ENCODE data around the gene SPTLC3. TPM values are rescaled to one million over a fixed set of nuclear protein-coding genes. Genes with fewer than 3 reads are reported as not detected.

The SPTLC3 gene
- total and polyA plus RNA-seq, 2 of the 13 experiments (the other 11 are each of a cell fraction or from before 2014, with no cell fraction given): 20.5 to 95.6 TPM

- TF ChIP-seq NONO (IDR thresholded peaks at IDR 0.05) (no peak), NONO (CRISPR knock-in tag; conservative IDR thresholded peaks at IDR 0.05) (no peak), THRA (CRISPR knock-in tag; IDR thresholded peaks at IDR 0.05; ENCODE audit: borderline replicate concordance) (peak; percentile 67; the same call in 1 of the 2 replicates), ZBTB33 (CRISPR knock-in tag; IDR thresholded peaks at IDR 0.05) (peak; percentile 43; the same call in 1 of the 2 replicates), HNF1A (IDR thresholded peaks at IDR 0.05; ENCODE audit: low read depth) (peak; percentile 68; the same call in 1 of the 2 replicates), HNF1A (CRISPR knock-in tag; IDR thresholded peaks at IDR 0.05; ENCODE audit: borderline replicate concordance) (peak; percentile 86; the same call in 1 of the 2 replicates), HDAC6 (IDR thresholded peaks at IDR 0.05; ENCODE audit: low read depth, low read length) (no peak), SIX1 (CRISPR knock-in tag; IDR thresholded peaks at IDR 0.05; ENCODE audit: borderline replicate concordance) (peak; percentile 41; the same call in 1 of the 2 replicates), KDM5A (IDR thresholded peaks at IDR 0.05; ENCODE audit: borderline replicate concordance, low read length) (no peak), THYN1 (CRISPR knock-in tag; IDR thresholded peaks at IDR 0.05; ENCODE audit: borderline replicate concordance, low read depth) (no peak), SRY (CRISPR knock-in tag; IDR thresholded peaks at IDR 0.05) (no peak), ZBTB21 (CRISPR knock-in tag; IDR thresholded peaks at IDR 0.05) (0 out of 2 replicates have a peak, but pooled peaks have one; percentile 36), AFF4 (CRISPR knock-in tag; IDR thresholded peaks at IDR 0.05) (0 out of 2 replicates have a peak, but pooled peaks have one; percentile 48), ZNF652 (CRISPR knock-in tag; IDR thresholded peaks at IDR 0.05; ENCODE audit: borderline replicate concordance, low read depth) (no peak), FIP1L1 (IDR thresholded peaks at IDR 0.05; ENCODE audit: borderline replicate concordance, insufficient read depth, low read depth, low read length) (no peak), PCBP1 (IDR thresholded peaks at IDR 0.05; ENCODE audit: borderline replicate concordance, low read depth, low read length) (no peak)
Observed at GRCh38 chr20:13121840-13122515, 113.2 kb downstream of the SPTLC3 start (continued).
